SK-N-MC (cell line): ENCODE results near the gene PRPH2.
"Not testable (repeated sequence)": the region's sequence is repeated elsewhere in the genome, so short reads cannot be mapped to it uniquely, and the experiment has no call there.

Experiments
- DNase-seq: peaks from one replicate; pipeline ENCODE4 v3.0.0-alpha.2; 2011; ENCODE audit warnings: low read depth, low spot score
- H3K27ac ChIP-seq: fragments of 200-600 bp; sonication (generic); 2 replicates; pipeline ENCODE4 v1.5.1; 2016; ENCODE audit warnings: mixed run types
- H3K36me3 ChIP-seq: fragments of 200-600 bp; sonication (generic); 2 replicates; pipeline ENCODE4 v1.6.1; 2017; ENCODE audit warnings: antibody characterized with exemption, low read length, mixed read lengths; ENCODE audit not compliant: insufficient read depth
- H3K4me3 ChIP-seq: fragments of 200-600 bp; sonication (generic); 2 replicates; pipeline ENCODE4 v1.5.1; 2016
- H3K9ac ChIP-seq: fragments of 200-600 bp; sonication (generic); 2 replicates; pipeline ENCODE4 v1.8.0; 2017; ENCODE audit warnings: mixed run types, mixed read lengths; ENCODE audit not compliant: insufficient read length
- H3K9me3 ChIP-seq: fragments of 200-600 bp; sonication (generic); 2 replicates; pipeline ENCODE4 v1.6.1; 2017; ENCODE audit warnings: low read depth, mild to moderate bottlenecking, antibody characterized with exemption, low read length, moderate library complexity, mixed read lengths
- EZH2 ChIP-seq: fragments of 200-600 bp; sonication (generic); IDR thresholded peaks from one replicate; pipeline ENCODE4 v1.6.1; 2017; ENCODE audit warnings: antibody characterized with exemption
- FOXP2 ChIP-seq: optimal IDR thresholded peaks from 2 replicates; pipeline ENCODE3; 2011; ENCODE audit warnings: mild to moderate bottlenecking, moderate library complexity; ENCODE audit not compliant: insufficient read depth; ENCODE audit errors: extremely low read length, control extremely low read depth
- POLR2AphosphoS5 ChIP-seq: IDR thresholded peaks from 2 replicates; pipeline ENCODE4 v1.6.1; 2012; ENCODE audit warnings: mild to moderate bottlenecking, low read depth, low read length, borderline replicate concordance

PRPH2 gene

GRCh38 chr6:42710316-42710715, 12.1 kb downstream of the PRPH2 start:
- Histone ChIP-seq H3K9me3 (no peaks in the 10 kb centered on the region), H3K9ac (no peak overlapping the region), H3K27ac (no peak overlapping the region), H3K4me3 (no peak overlapping the region), H3K36me3 (no peaks in the 10 kb centered on the region)
- DNase-seq, result no peak
- TF ChIP-seq EZH2, result no peak
- no peak for TF ChIP-seq FOXP2
- no peak for TF ChIP-seq POLR2AphosphoS5

DNA sequence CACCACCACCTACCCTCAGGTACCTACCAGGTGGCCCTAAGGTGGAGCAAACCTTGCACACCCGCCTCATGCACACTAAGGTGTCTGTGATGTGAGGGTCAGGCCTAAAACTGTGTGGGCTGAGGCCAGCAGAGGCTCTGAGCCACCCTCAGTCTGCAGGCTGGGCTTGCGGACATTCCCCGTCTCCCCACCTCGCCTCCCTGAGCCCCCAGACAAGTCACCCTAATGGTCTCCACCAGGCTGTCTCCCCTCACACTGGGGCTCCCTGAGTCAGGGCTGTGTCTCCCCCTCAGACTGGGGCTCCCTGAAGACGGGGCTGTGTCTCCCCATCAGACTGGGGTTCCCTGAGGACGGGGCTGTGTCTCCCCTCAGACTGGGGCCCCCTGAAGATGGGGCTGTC, 12.5 kb downstream of the PRPH2 start:
- no peak for TF ChIP-seq FOXP2
- TF ChIP-seq POLR2AphosphoS5, result no peak
- TF ChIP-seq EZH2, result no peak
- Histone ChIP-seq H3K36me3 (no peaks in the 10 kb centered on the region), H3K9me3 (no peaks in the 10 kb centered on the region), H3K9ac (no peak overlapping the region), H3K4me3 (no peak overlapping the region), H3K27ac (no peak overlapping the region)
- no peak for DNase-seq

DNA sequence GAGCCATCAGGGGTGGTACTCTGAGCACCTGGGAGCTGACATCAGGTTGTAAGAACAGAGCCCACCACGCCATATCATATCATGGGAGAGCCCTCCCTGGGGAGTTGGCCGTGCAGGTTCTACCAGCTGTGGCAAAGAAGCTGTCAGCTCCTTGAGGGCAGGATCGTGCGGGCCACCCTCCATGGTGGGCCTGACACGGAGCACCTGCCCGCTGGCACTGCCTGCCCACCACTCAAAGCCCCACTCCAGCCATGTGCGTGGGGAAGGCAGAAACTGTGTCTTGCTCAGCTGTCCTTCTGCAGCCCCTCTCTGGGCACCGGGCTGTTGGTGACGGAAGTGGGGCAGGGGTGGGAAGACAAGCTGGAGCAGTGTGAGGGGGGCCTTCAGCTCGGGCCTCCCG, 14.3 kb downstream of the PRPH2 start:
- no peak for DNase-seq
- Histone ChIP-seq H3K9me3 (no peaks in the 10 kb centered on the region), H3K27ac (no peak overlapping the region), H3K36me3 (no peaks in the 10 kb centered on the region), H3K9ac (no peak overlapping the region), H3K4me3 (no peak overlapping the region)
- TF ChIP-seq FOXP2 (no peak), EZH2 (no peak), POLR2AphosphoS5 (no peak)

DNA sequence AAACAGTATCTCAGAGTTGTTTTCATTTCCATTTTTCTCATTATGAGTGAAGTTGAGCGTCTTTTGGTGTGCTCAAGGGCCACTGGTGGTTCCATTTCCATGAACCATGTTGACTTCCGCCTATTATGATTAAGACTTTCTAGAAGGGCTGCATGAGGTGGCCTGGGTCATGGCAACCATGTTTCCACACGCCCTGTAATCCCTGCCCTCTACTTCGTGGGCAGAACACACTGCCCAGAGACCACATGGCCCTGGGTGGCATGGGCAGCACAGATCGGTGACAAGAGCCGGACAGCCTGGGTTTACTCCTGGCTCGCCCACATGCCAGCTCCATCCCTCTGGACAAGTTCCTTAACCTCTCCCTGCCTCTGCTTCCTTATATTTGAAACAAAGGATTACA, 14.8 kb downstream of the PRPH2 start:
- Histone ChIP-seq H3K27ac (no peak overlapping the region), H3K9me3 (no peaks in the 10 kb centered on the region), H3K36me3 (no peaks in the 10 kb centered on the region), H3K9ac (no peak overlapping the region), H3K4me3 (no peak overlapping the region)
- DNase-seq, result no peak
- no peak for TF ChIP-seq FOXP2
- no peak for TF ChIP-seq POLR2AphosphoS5
- TF ChIP-seq EZH2, result no peak

GRCh38 chr6:42704937-42705374, 17.4 kb downstream of the PRPH2 start:
- Histone ChIP-seq H3K27ac (no peak overlapping the region), H3K9ac (no peak overlapping the region), H3K36me3 (no peaks in the 10 kb centered on the region), H3K9me3 (no peaks in the 10 kb centered on the region), H3K4me3 (no peak overlapping the region)
- DNase-seq, result no peak
- TF ChIP-seq POLR2AphosphoS5, result no peak
- TF ChIP-seq EZH2, result no peak
- TF ChIP-seq FOXP2, result no peak

DNA sequence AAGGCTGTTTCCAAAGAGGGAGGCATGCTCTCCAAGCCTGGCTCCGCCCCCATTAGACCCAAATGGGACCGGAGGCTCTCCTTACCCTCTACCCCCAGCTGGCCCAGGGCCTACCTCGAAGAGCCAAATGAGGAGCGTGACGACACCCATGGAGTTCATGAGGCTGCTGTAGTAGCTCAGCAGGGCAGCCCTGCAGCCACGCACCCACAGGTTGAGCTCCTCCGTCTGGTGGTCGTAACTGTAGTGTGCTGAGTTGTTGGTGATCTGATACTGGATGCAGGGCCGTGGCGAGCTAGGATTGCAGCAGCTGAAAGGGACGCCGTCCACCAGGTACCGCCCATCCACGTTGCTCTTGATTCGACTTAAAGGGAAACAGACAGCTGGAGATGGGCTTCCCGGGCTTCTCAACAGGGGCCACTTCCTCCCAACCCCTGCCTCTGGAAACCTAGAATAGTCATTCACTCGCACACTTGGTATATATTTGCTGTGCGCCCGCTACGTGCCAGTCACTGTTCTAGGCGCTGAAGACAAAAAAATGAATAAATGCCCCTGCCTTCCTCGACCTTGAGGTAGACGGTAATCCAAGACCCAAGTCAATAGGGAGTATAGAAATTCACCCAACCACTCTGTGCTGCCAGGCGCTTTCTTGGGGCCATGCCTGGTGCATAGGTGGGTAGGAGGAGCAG, 18.0 kb downstream of the PRPH2 start:
- H3K9ac ChIP-seq, result no peak overlapping the region
- no peak for DNase-seq
- H3K4me3 ChIP-seq, result no peak overlapping the region
- no peak for TF ChIP-seq EZH2
- TF ChIP-seq POLR2AphosphoS5, result no peak
- no peak for TF ChIP-seq FOXP2
- H3K9me3 ChIP-seq, result no peaks in the 10 kb centered on the region
- no peaks in the 10 kb centered on the region for H3K36me3 ChIP-seq
- no peak overlapping the region for H3K27ac ChIP-seq

DNA sequence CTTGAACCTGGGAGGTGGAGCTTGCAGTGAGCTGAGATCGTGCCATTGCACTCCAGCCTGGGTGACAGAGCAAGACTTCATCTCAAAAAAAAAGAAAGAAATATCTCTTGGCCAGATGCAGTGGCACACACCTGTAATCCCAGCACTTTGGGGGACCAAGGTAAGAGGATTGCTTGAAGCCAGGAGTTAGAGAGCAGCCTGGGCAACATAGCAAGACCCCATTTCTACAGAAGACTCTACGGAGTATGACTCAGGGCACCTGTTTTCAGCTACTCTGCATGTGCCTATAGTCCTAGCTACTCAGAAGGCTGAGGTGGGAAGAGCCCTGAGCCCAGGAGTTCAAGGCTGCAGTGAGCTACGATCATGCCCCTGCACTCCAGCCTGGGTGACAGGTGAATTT, 19.6 kb downstream of the PRPH2 start:
- not testable (repeated sequence) for H3K36me3 ChIP-seq, H3K4me3 ChIP-seq, DNase-seq, H3K27ac ChIP-seq, H3K9ac ChIP-seq, H3K9me3 ChIP-seq

GRCh38 chr6:42702200-42702599, 20.2 kb downstream of the PRPH2 start:
- no peak for DNase-seq
- no peaks in the 10 kb centered on the region for H3K36me3 ChIP-seq
- no peak overlapping the region for H3K4me3 ChIP-seq
- no peak overlapping the region for H3K27ac ChIP-seq
- no peaks in the 10 kb centered on the region for H3K9me3 ChIP-seq
- no peak overlapping the region for H3K9ac ChIP-seq
- no peak for TF ChIP-seq POLR2AphosphoS5
- no peak for TF ChIP-seq FOXP2
- TF ChIP-seq EZH2, result no peak

- H3K4me3 ChIP-seq, result no peak overlapping the region
- TF ChIP-seq POLR2AphosphoS5, result 0 out of 2 replicates have a peak, but pooled peaks have one; percentile 3
- no peak for TF ChIP-seq FOXP2
- no peaks in the 10 kb centered on the region for H3K9me3 ChIP-seq
- H3K9ac ChIP-seq, result no peak overlapping the region
- H3K36me3 ChIP-seq, result no peaks in the 10 kb centered on the region; the same call in 1 of the 2 replicates
- no peak for DNase-seq
- H3K27ac ChIP-seq, result no peak overlapping the region
Observed at GRCh38 chr6:42698217-42698616, 24.2 kb downstream of the PRPH2 start.
